WERI-Rb-1 (cell line): ENCODE data around the gene ATP1A4.

Experiments
- DNase-seq: peaks from one replicate; pipeline ENCODE4 v3.0.0-alpha.2; 2020
- H3K27ac ChIP-seq: fragments of 250-450 bp; sonication (Bioruptor Pico); 2 replicates; pipeline ENCODE4 v1.5.1; 2020; ENCODE audit warnings: mild to moderate bottlenecking, moderate library complexity
- H3K27me3 ChIP-seq: fragments of 250-450 bp; sonication (Bioruptor Pico); 2 replicates; pipeline ENCODE4 v1.5.1; 2021; ENCODE audit warnings: mild to moderate bottlenecking, low read depth, moderate library complexity; ENCODE audit not compliant: insufficient read depth, severe bottlenecking
- H3K36me3 ChIP-seq: fragments of 250-450 bp; sonication (Bioruptor Pico); 2 replicates; pipeline ENCODE4 v1.5.1; 2020; ENCODE audit warnings: mild to moderate bottlenecking, moderate library complexity
- H3K4me3 ChIP-seq: 2 replicates; pipeline ENCODE4 v1.5.1; 2011; ENCODE audit warnings: low read depth, mild to moderate bottlenecking, control low read depth, low read length
- H3K9me3 ChIP-seq: fragments of 250-450 bp; sonication (Bioruptor Pico); 2 replicates; pipeline ENCODE4 v1.5.1; 2021; ENCODE audit warnings: mild to moderate bottlenecking, moderate library complexity; ENCODE audit not compliant: severe bottlenecking
- TF ChIP-seq, protein P1 (sequence below): IDR thresholded peaks from 2 replicates; pipeline ENCODE4 v1.5.1; 2011; ENCODE audit warnings: low read depth, mild to moderate bottlenecking, control low read depth, inconsistent platforms, low read length

Gene ATP1A4

DNA sequence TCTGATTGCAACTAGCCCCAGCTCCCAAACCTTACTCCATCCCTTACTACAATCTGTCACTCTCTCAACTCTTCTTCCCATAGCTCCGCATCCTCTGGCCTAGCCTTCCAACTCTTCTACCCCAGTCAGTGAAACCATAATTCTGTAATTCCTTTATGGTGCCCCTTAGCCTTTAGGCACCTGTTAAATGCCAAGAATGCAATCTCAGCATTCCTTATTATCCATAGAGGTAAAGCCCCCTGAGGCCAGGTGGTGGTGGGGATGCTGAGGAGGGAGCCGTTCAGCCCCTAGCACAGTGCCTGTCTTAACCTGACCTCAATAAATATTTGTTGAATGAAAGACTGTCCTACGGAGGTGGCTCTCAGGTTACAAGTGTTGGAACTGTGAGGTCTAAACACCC, 21.8 kb upstream of the ATP1A4 start:
- no peaks in the 10 kb centered on the region for H3K36me3 ChIP-seq

GRCh38 chr1:160129966-160130365, 21.4 kb upstream of the ATP1A4 start:
- H3K4me3 ChIP-seq, result no peak overlapping the region
- H3K27ac ChIP-seq, result no peak overlapping the region
- H3K27me3 ChIP-seq, result no peaks in the 10 kb centered on the region
- no peaks in the 10 kb centered on the region for H3K9me3 ChIP-seq
- no peaks in the 10 kb centered on the region for H3K36me3 ChIP-seq
- TF ChIP-seq, protein P1, sequence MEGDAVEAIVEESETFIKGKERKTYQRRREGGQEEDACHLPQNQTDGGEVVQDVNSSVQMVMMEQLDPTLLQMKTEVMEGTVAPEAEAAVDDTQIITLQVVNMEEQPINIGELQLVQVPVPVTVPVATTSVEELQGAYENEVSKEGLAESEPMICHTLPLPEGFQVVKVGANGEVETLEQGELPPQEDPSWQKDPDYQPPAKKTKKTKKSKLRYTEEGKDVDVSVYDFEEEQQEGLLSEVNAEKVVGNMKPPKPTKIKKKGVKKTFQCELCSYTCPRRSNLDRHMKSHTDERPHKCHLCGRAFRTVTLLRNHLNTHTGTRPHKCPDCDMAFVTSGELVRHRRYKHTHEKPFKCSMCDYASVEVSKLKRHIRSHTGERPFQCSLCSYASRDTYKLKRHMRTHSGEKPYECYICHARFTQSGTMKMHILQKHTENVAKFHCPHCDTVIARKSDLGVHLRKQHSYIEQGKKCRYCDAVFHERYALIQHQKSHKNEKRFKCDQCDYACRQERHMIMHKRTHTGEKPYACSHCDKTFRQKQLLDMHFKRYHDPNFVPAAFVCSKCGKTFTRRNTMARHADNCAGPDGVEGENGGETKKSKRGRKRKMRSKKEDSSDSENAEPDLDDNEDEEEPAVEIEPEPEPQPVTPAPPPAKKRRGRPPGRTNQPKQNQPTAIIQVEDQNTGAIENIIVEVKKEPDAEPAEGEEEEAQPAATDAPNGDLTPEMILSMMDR, result no peak
- no peak for DNase-seq

More for the DNA sequence above, 21.8 kb upstream of the ATP1A4 start:
- Histone ChIP-seq H3K9me3 (no peaks in the 10 kb centered on the region), H3K27ac (no peak overlapping the region), H3K4me3 (no peak overlapping the region), H3K27me3 (no peaks in the 10 kb centered on the region)
- TF ChIP-seq, protein P1, result no peak
- DNase-seq, result no peak

GRCh38 chr1:160130486-160130885, 20.9 kb upstream of the ATP1A4 start:
- Histone ChIP-seq H3K9me3 (no peaks in the 10 kb centered on the region), H3K36me3 (no peaks in the 10 kb centered on the region), H3K4me3 (no peak overlapping the region), H3K27ac (no peak overlapping the region), H3K27me3 (no peaks in the 10 kb centered on the region)
- TF ChIP-seq, protein P1, result no peak
- no peak for DNase-seq

- Histone ChIP-seq H3K27me3 (no peaks in the 10 kb centered on the region), H3K9me3 (no peaks in the 10 kb centered on the region), H3K27ac (no peak overlapping the region), H3K36me3 (no peaks in the 10 kb centered on the region), H3K4me3 (no peak overlapping the region)
- DNase-seq, result no peak
- TF ChIP-seq, protein P1, result no peak
Measured at GRCh38 chr1:160130939-160131338, 20.5 kb upstream of the ATP1A4 start.

DNA sequence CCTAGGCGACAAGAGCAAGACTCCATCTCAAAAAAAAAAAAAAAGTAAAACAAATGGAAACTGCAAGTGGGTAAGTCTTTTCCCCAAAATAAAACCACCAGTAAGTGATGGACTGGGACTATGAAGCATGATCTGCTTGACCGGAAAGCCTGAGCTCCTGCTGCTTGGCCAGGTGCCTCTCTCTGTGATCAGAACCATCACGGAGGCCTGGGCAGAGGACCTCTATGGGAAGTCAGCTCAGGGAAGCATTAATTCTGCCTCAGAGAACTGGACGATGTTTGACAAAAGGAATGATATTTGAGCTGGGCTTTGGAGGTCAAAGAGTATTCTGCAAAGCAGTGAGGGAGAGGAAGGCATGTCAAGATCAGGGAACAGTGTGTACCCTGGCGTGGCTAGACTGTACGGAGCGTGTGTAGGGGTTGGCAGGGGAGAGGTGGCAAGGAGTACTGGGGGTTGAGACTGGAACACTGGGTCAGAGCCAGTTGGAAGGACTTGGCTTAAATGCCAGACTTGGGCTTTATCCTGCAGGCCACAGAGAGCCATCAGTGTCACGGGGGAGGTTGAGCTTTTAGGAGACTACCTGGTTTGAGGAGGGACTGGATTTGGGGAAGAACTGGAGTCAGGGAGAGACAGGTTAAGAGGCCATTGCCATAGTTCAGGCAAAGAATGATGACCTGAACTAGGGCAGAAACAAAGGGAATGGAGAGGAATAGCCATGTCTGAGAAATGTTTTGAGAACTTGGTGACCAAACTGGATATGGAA, 19.4 kb upstream of the ATP1A4 start:
- no peaks in the 10 kb centered on the region for H3K27me3 ChIP-seq
- no peak for DNase-seq
- H3K9me3 ChIP-seq, result no peaks in the 10 kb centered on the region
- no peak overlapping the region for H3K27ac ChIP-seq
- no peaks in the 10 kb centered on the region for H3K36me3 ChIP-seq
- H3K4me3 ChIP-seq, result no peak overlapping the region
- TF ChIP-seq, protein P1, result no peak
